NB4 (cell line): Measurements from ENCODE around the gene LAG3.

Experiments
- CTCF ChIP-seq: IDR thresholded peaks from one replicate; pipeline ENCODE4 v1.5.1; 2012; ENCODE audit warnings: low read depth, low read length
- POLR2A ChIP-seq: IDR thresholded peaks from 2 replicates; pipeline ENCODE4 v1.6.1; 2011; ENCODE audit warnings: mild to moderate bottlenecking; ENCODE audit not compliant: insufficient read length; ENCODE audit errors: extremely low read depth
- TF ChIP-seq, protein P1 (sequence below): IDR thresholded peaks from 2 replicates; pipeline ENCODE4 v1.6.1; 2011; ENCODE audit warnings: low read depth, low read length

DNA sequence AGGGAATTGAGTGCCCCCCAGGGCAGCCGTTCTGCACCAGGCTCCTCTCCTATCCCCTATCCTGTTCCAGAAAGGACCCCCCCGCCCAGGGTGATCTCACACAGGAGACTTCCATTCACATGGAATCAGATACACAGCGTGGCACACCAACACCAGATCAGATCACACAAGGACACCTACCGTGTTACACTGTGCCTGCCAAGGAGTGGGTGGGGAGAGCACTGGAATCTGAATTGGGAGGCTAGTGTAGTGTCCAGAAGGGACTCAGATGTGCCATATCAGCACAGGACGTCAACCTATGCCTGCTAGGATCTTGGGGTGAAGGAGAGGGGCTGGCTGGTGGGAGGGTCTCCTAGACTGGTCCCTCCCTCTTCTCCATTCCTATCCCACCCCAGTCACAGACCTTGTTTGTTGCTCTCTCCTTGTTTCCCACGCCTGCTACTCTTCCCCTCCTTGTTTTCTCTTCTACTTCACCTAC lies 3.8 kb upstream of the LAG3 start:
- TF ChIP-seq CTCF (no peak), POLR2A (no peak)
- TF ChIP-seq, protein P1, sequence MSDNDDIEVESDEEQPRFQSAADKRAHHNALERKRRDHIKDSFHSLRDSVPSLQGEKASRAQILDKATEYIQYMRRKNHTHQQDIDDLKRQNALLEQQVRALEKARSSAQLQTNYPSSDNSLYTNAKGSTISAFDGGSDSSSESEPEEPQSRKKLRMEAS, result no peak
